ENCODE measurements around the gene HSPA1A.

HSPA1A gene

GRCh38 chr6:31815025-31815838 lies at the start of gene HSPA1A, which contains the start of gene HSPA1L:
Gene HSPA1A (plus strand): TSS chr6:31815543. CDS start chr6:31815757, 214 bp downstream.
Gene HSPA1L (minus strand): TSS chr6:31815283. CDS start chr6:31811972, 3,311 bp downstream.
- DNase-seq: peak; percentile 97

- DNase-seq: no peak
Measured at GRCh38 chr6:31765559-31765909, 49.8 kb upstream of the HSPA1A start.

GRCh38 chr6:31765910-31766794 lies 49.2 kb upstream of the HSPA1A start:
- DNase-seq: no peak

GRCh38 chr6:31767096-31767645 lies 48.2 kb upstream of the HSPA1A start:
- DNase-seq: no peak

GRCh38 chr6:31768363-31769257 lies 46.7 kb upstream of the HSPA1A start:
- no peak for DNase-seq

GRCh38 chr6:31769684-31770371 lies 45.5 kb upstream of the HSPA1A start:
- peak; percentile 39 for DNase-seq

- no peak for DNase-seq
Measured at GRCh38 chr6:31770860-31771259, 44.5 kb upstream of the HSPA1A start.

GRCh38 chr6:31771992-31772358 lies 43.4 kb upstream of the HSPA1A start:
- DNase-seq: no peak

GRCh38 chr6:31775184-31775583 lies 40.2 kb upstream of the HSPA1A start:
- DNase-seq: no peak

GRCh38 chr6:31775633-31776484 lies 39.5 kb upstream of the HSPA1A start:
- no peak for DNase-seq

- DNase-seq: no peak
Measured at GRCh38 chr6:31776485-31776988, 38.8 kb upstream of the HSPA1A start.

- DNase-seq: peak; percentile 98
Measured at GRCh38 chr6:31776989-31777666, 38.2 kb upstream of the HSPA1A start, which contains the start of gene VWA7. Gene VWA7 (minus strand): TSS chr6:31777328. CDS start chr6:31776779, 549 bp downstream.

GRCh38 chr6:31777667-31778050 lies 37.7 kb upstream of the HSPA1A start:
- DNase-seq: no peak

GRCh38 chr6:31778193-31778592 lies 37.1 kb upstream of the HSPA1A start:
- DNase-seq: no peak

- DNase-seq: no peak
Measured at GRCh38 chr6:31778999-31779885, 36.1 kb upstream of the HSPA1A start.

GRCh38 chr6:31779908-31780307 lies 35.4 kb upstream of the HSPA1A start:
- DNase-seq: no peak

- DNase-seq: no peak
Measured at GRCh38 chr6:31780507-31781243, 34.7 kb upstream of the HSPA1A start.

All from NCI-H226 (cell line).